ENCODE results near the gene ST13.
"Not testable (repeated sequence)": the region's sequence is repeated elsewhere in the genome, so short reads cannot be mapped to it uniquely, and the experiment has no call there.

Gene ST13

DNA sequence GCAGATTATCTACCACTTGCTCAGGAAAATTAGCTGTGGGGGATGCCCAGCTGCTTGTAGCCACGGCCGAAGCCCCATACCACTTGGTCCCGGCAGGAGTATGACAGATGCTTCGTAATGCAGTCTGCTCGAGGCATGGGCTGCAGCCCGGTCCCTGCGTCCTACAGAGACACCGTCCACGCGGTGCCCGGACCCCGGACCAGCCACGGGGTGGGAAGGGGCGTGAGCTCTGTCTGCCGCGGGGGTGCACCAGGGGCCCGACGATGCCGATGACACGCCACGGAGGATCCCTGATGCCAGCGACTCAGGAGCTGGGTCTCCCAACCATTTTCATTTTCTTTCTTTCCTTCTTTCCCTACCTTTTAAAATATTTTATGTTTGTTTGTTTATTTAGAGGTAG, 67.3 kb downstream of the ST13 start:
- Histone ChIP-seq H3K4me3 (ENCODE audit: low read length in 2 of 2) (no peak overlapping the region), H3K9ac (ENCODE audit: low read length in 2 of 2) (no peak overlapping the region), H3K27ac (ENCODE audit: low read length) (no peak overlapping the region), H3K9me3 (ENCODE audit: control insufficient read depth in 2 of 2, low read length in 2 of 2) (no peaks in the 10 kb centered on the region), H3K4me1 (ENCODE audit: control insufficient read depth, insufficient read depth, low read length) (no peaks in the 10 kb centered on the region), H3K27me3 (ENCODE audit: control insufficient read depth in 1 of 2, insufficient read depth in 2 of 2, low read length in 2 of 2) (no peaks in the 10 kb centered on the region), H3K36me3 (ENCODE audit: control insufficient read depth in 2 of 2, insufficient read depth in 2 of 2, low read length in 2 of 2) (peaks cover 11% of the 10 kb centered on the region in 2 donors)

DNA sequence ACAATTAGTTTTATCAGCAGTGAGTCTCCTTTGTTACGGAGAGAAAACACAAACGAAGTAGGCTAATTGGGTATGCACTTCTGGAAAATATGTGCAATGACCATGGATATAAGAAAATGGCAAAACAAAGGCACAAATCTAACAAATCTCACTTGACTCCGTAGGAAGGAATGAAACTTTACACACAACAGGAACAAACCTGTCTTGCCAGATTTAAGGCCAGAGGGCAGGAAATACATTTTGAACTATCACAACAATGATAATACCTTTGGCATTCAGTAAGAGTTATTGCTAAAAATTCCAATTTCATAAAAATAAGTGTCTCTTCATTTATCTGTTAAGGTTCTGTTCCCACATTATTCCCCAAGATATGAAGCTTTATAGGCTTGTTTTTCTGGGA, 73.9 kb downstream of the ST13 start:
- no peaks in the 10 kb centered on the region for H3K4me1 ChIP-seq (ENCODE audit: control insufficient read depth, insufficient read depth, low read length)

DNA sequence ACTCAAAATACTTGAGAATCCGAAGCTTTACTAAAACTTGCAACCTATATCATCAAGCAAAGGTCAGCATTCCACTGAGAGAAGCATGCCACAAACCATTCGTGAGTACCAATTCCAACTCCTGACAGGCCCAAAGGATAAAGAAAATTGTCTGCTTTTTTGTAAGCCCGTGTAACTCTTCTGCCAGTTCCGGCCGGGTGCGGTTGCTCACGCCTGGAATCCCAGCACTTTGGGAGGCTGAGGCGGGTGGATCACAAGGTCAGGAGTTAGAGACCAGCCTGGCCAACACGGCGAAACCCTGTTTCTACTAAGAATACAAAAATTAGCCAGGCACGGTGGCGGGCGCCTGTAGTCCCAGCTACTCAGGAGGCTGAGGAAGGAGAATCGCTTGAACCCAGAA, 74.7 kb downstream of the ST13 start:
- peaks cover 8 to 11% of the 10 kb centered on the region in 2 donors for H3K36me3 ChIP-seq (ENCODE audit: control insufficient read depth in 2 of 2, insufficient read depth in 2 of 2, low read length in 2 of 2)
- not testable (repeated sequence) for H3K27ac ChIP-seq (ENCODE audit: low read length); H3K4me3 ChIP-seq (ENCODE audit: low read length in 2 of 2); H3K9me3 ChIP-seq (ENCODE audit: control insufficient read depth in 2 of 2, low read length in 2 of 2); H3K4me1 ChIP-seq (ENCODE audit: control insufficient read depth, insufficient read depth, low read length); H3K9ac ChIP-seq (ENCODE audit: low read length in 2 of 2); H3K27me3 ChIP-seq (ENCODE audit: control insufficient read depth in 1 of 2, insufficient read depth in 2 of 2, low read length in 2 of 2)

More for the DNA sequence above, 73.9 kb downstream of the ST13 start:
- Histone ChIP-seq H3K36me3 (ENCODE audit: control insufficient read depth in 2 of 2, insufficient read depth in 2 of 2, low read length in 2 of 2) (peaks cover 7 to 9% of the 10 kb centered on the region in 2 donors), H3K9me3 (ENCODE audit: control insufficient read depth in 2 of 2, low read length in 2 of 2) (no peaks in the 10 kb centered on the region), H3K4me3 (ENCODE audit: low read length in 2 of 2) (no peak overlapping the region), H3K27ac (ENCODE audit: low read length) (no peak overlapping the region), H3K9ac (ENCODE audit: low read length in 2 of 2) (no peak overlapping the region), H3K27me3 (ENCODE audit: control insufficient read depth in 1 of 2, insufficient read depth in 2 of 2, low read length in 2 of 2) (no peaks in the 10 kb centered on the region)

Measured in stomach smooth muscle (tissue), 2 donors.